ENCODE measurements around the gene HEXB. TPM values are rescaled to one million over a fixed set of nuclear protein-coding genes. Genes with fewer than 3 reads are reported as not detected.

The HEXB gene
- total and polyA plus RNA-seq, 2 of the 4 experiments (the other 2 are of a cell fraction): 76.7 to 126 TPM

- peaks cover 3% of the 10 kb centered on the region; the same call in 1 of the 2 replicates for H3K36me3 ChIP-seq (ENCODE audit: control insufficient read depth, insufficient read depth, low read length)
- H3K23ac ChIP-seq (ENCODE audit: low read depth, low read length): no peak overlapping the region
- no peak overlapping the region for H4K5ac ChIP-seq (ENCODE audit: low read depth, low read length)
- H3K9me3 ChIP-seq (ENCODE audit: control insufficient read depth, insufficient read depth, low read length): no peaks in the 10 kb centered on the region
- H3K4me2 ChIP-seq (ENCODE audit: low read depth, low read length): peak overlapping the region; percentile 48; the same call in 1 of the 2 replicates
- H3K9ac ChIP-seq (ENCODE audit: low read depth, low read length): no peak overlapping the region
- no peaks in the 10 kb centered on the region for H3K9me1 ChIP-seq (ENCODE audit: insufficient read depth, low read length)
- H3K27ac ChIP-seq (ENCODE audit: insufficient read depth, low read length): no peak overlapping the region
- DNase-seq (peak; percentile 83), ATAC-seq (ENCODE audit: low read depth) (peak; percentile 28)
- no peaks in the 10 kb centered on the region for H4K20me1 ChIP-seq (ENCODE audit: insufficient read depth, low read length)
- H3K4ac ChIP-seq (ENCODE audit: low read depth, low read length): no peak overlapping the region
- H2BK20ac ChIP-seq (ENCODE audit: low read depth, low read length): no peak overlapping the region
- intact Hi-C loops (cut with micrococcal nuclease): no loop called here
- H3K4me1 ChIP-seq (ENCODE audit: control insufficient read depth, insufficient read depth, low read length): peaks cover 7% of the 10 kb centered on the region
- no peak overlapping the region for H3K56ac ChIP-seq (ENCODE audit: extremely low read depth, insufficient read depth, low read length)
- no peak overlapping the region for H3K4me3 ChIP-seq (ENCODE audit: insufficient read depth, low read depth, low read length)
- H3K14ac ChIP-seq (replicated peaks; ENCODE audit: low read depth, low read length): no peak overlapping the region
- peak overlapping the region; percentile 83 for H2BK5ac ChIP-seq (ENCODE audit: low read depth, low read length, poor library complexity, severe bottlenecking)
- no TSS peak for BruUV-seq (replicated peaks)
- H4K91ac ChIP-seq (ENCODE audit: insufficient read depth, low read depth, low read length): no peak overlapping the region
- H2AK9ac ChIP-seq (replicated peaks; ENCODE audit: low read depth, low read length, poor library complexity): no peak overlapping the region
- in situ Hi-C loops (cut with MboI; ENCODE audit: low sequenced_read_pairs): loop anchor here (25.0 kb wide), 1 partner anchor 600 kb away; no protein-coding TSS in a partner anchor
- H2AK5ac ChIP-seq (ENCODE audit: low read depth, low read length): no peak overlapping the region
- POLR2A ChIA-PET (ENCODE audit: unreplicated experiment): no interaction called here
- dilution Hi-C loops (cut with HindIII; ENCODE audit: low sequenced_read_pairs, unreplicated experiment): no loop called here
- H2AFZ ChIP-seq (replicated peaks; ENCODE audit: low read length, poor library complexity): no peak overlapping the region
- no peaks in the 10 kb centered on the region for H3K27me3 ChIP-seq (ENCODE audit: control insufficient read depth, insufficient read depth, low read length)
- WGBS, 2 experiments (ENCODE audit: extremely low coverage in 2 of 2, insufficient read length in 1 of 2): no CpG with 5 or more reads among the region's 2 CpGs
- TF ChIP-seq CEBPB (IDR thresholded peaks at IDR 0.05; ENCODE audit: low read depth, low read length) (peak; percentile 74), SMC3 (IDR thresholded peaks at IDR 0.05; ENCODE audit: low read depth, low read length) (no peak), CTCF (conservative IDR thresholded peaks at IDR 0.05; ENCODE audit: low read depth, low read length) (no peak), FOS (IDR thresholded peaks at IDR 0.05; ENCODE audit: low read depth, low read length) (peak; percentile 63; the same call in 1 of the 2 replicates)
- no peak overlapping the region for H3K18ac ChIP-seq (ENCODE audit: low read depth, low read length)
- peaks cover 14 to 40% of the 10 kb centered on the region in 2 experiments for H3K79me1 ChIP-seq (ENCODE audit: low read depth in 1 of 2, low read length in 2 of 2)
- no peak overlapping the region for H2BK15ac ChIP-seq (ENCODE audit: low read depth, low read length)
- H2BK120ac ChIP-seq (ENCODE audit: low read depth, low read length): no peak overlapping the region
- H4K8ac ChIP-seq (ENCODE audit: low read depth in 2 of 2, low read length in 2 of 2): no peak overlapping the region
- CTCF ChIA-PET: interaction anchor here (0.7 kb wide), 1 partner anchor 75 kb away, joined by 3 read pairs; no protein-coding TSS in a partner anchor
Observed at GRCh38 chr5:74762599-74762998, 77.6 kb downstream of the HEXB start.

Data from IMR-90 (cell line).